AG09319 (cell line): ENCODE measurements around the gene VPS54.

Experiments used
- DNase-seq: peaks from one replicate; pipeline ENCODE4 v3.0.0-alpha.2; 2010; ENCODE audit warnings: low read depth; ENCODE audit errors: extremely low read depth
- CTCF ChIP-seq: IDR thresholded peaks from 2 replicates; pipeline ENCODE4 v1.5.1; 2011; ENCODE audit warnings: low read depth, mild to moderate bottlenecking, inconsistent platforms, low read length, moderate library complexity

The VPS54 gene

GRCh38 chr2:64019975-64020528 is 824 bp upstream of the VPS54 start:
- no peak for DNase-seq
- TF ChIP-seq CTCF = no peak

GRCh38 chr2:64018701-64019082 is 536 bp downstream of the VPS54 start:
- no peak for TF ChIP-seq CTCF
- no peak for DNase-seq

- TF ChIP-seq CTCF = no peak
- no peak for DNase-seq
These were observed 1.2 kb downstream of the VPS54 start for GRCh38 chr2:64017811-64018700.

- DNase-seq = no peak
- TF ChIP-seq CTCF = no peak
These were observed 3.3 kb downstream of the VPS54 start for GRCh38 chr2:64015898-64016297.

GRCh38 chr2:64015391-64015790 is 3.8 kb downstream of the VPS54 start:
- no peak for DNase-seq
- TF ChIP-seq CTCF = no peak

- no peak for TF ChIP-seq CTCF
These were observed 4.6 kb downstream of the VPS54 start for GRCh38 chr2:64014628-64015027.

GRCh38 chr2:64013053-64013452 is 6.2 kb downstream of the VPS54 start:
- DNase-seq = no peak
- no peak for TF ChIP-seq CTCF

More at GRCh38 chr2:64014628-64015027, 4.6 kb downstream of the VPS54 start:
- DNase-seq = no peak
